Posterior cingulate gyrus (tissue), 11 donors: Measurements from ENCODE around the gene YPEL1.
"Not testable (repeated sequence)": the region's sequence is repeated elsewhere in the genome, so short reads cannot be mapped to it uniquely, and the experiment has no call there.

Source experiments
- DNase-seq, 10 donors: peaks; one replicate each; pipeline versions ENCODE4 v3.0.0 to v3.0.0-alpha.2; 2020 to 2021; ENCODE audit warnings: mixed read lengths in 3 of 10
- intact Hi-C: fragments of 100-400 bp; cut with DNase I; formaldehyde crosslinking; loops from one replicate; pipeline ENCODE4 v1.15.1; 2023

The YPEL1 gene

DNA sequence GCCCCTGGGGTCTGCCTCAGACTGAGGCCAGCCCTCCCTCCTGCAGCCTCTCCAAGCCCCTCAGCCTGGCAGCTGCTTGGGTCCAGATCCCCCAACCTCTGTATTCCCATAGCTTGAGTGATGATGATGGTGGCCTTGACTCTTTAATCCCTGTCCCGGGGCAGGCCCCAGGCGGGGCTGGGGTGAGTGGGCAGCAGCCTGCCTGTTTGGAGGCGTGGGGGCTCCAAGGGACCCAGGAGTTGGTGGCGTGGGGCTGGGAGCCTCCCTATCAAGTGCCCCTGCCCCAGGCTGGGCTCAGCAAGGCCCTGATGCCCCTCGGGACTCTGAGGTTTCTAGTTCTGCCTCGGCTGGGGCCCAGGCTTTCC lies 47.3 kb downstream of the YPEL1 start:
- intact Hi-C loops: no loop called here
- DNase-seq: peak in 1 of 10 donors; percentile 81

DNA sequence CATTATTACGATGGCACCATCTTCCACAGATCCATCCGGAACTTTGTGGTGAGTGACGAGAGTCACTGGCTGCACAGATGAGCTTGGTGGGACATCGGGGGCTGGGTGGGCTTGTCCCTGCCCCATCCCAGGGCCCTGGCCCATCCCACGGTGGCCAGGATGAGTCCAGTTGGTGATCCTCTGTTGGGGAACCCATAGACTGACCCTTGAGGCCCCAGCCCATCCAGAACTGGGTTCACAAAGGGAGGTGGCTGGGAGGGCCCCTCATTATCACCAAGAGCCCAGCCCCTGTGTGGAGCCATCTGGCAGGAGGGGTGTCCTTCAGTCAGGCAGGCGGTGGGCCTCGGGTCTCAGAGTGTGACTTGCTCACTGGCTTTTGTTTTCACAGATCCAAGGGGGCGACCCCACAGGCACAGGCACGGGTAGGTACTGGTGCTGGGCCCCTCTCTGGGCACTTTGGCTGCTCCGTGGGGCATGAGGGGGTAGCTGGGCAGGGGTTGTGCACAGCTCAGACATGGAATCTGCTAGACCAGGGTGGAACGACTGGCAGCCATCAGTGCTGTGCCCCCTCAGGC lies 47.8 kb downstream of the YPEL1 start:
- intact Hi-C loops: no loop called here
- DNase-seq: peak in 2 of 10 donors; percentile 42 to 83

DNA sequence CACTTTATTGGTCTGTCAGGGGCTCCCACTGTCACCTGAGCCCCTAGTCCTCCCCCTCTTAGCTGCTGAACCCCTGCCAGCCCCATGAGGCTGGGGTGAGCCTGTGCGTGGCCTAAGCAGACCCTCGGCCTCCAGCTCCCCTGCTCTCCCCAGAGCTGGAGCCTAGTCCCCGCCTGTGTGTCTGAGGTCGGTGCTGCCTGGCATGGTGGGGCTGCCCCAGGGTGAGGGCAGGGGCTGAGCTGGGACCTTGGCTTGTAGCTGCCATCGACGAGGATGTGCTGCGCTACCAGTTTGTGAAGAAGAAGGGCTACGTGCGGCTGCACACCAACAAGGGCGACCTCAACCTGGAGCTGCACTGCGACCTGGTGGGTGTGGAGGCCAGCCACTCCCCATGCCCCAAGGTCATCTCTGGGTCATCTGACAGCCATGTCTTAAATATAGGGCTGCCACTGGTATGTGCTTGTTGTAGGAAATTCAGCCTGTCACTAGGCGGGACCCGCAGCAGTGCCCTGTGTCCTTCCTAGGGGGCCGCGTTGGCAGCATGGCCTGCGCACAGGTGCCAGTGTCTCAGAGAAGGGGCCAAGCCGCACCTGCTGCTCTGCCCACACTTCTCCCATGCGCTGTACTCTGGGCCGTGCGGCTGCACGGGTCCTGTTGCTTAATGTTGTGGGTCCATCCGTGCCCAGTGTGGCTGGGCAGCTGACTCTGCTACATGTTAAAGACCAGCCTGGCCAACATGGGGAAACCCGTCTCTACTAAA lies 48.8 kb downstream of the YPEL1 start:
- no peak for DNase-seq
- intact Hi-C loops: no loop called here

DNA sequence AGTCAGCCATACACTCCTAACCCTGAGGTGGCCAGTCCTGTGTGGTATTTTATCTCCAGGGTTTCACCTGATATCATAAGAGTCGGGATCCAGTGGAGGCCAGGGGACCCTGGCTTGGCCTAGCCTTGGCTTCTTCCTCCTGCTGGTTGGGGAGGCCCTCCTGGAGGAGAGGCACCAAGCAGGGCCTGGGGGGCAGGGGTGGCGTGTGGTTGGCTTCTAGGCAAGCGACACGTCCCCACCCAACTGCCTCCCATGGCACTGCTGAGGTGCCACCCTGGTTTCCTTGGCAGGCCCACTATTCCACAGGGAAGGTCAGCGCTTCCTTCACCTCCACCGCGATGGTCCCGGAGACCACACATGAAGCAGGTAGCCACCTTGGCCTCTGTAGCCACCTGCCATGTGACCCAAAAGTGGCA lies 49.4 kb downstream of the YPEL1 start:
- intact Hi-C loops: no loop called here
- no peak for DNase-seq

DNA sequence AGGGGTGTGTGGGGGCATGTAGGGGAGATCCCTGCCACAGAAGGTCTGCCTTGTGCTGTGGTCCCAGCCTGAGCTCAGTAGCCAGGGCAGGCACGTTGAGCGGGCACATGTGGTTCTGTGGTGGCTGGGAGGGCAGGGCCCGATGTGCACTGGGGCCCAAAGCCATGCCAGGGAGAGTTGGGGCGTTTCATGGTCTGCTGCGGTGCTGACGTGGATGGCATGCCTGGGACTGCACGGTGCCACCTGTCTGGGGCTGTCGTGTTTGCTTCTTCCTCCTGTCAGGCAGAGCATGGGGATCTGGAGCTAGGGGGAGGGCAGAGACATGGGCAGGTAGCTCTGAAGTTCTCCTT lies 50.5 kb downstream of the YPEL1 start:
- DNase-seq: no peak
- intact Hi-C loops: no loop called here

DNA sequence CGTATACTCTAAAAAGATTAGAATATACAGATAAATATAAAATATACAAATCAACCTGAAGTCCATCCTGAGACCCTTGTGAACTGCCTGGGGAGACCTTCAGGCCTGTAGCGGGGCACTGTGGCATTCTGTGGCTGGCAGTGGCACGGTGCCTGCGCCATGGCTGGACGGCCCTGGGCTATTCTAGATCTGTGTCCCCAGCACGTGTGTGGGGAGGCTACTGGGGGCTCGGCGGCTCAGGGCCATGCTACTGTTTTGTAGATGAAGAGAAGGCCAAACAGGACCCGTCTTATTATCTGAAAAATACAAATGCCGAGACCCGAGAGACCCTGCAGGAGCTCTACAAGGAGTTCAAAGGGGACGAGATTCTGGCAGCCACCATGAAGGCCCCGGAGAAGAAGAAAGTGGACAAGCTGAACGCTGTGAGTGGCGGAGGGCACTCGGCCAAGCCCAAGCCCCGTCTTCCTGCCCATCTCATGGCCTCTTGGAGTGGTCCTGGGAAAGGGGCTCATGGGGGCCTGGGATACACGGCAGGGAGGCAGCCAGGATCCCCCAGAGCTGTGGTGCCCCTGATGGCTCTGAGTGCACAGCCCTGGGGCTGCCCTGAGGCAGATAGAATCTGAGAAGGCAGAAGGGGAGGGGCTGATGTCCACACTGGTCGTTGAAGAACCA lies 51.0 kb downstream of the YPEL1 start:
- intact Hi-C loops: no loop called here
- DNase-seq: peak in 1 of 10 donors; percentile 64

DNA sequence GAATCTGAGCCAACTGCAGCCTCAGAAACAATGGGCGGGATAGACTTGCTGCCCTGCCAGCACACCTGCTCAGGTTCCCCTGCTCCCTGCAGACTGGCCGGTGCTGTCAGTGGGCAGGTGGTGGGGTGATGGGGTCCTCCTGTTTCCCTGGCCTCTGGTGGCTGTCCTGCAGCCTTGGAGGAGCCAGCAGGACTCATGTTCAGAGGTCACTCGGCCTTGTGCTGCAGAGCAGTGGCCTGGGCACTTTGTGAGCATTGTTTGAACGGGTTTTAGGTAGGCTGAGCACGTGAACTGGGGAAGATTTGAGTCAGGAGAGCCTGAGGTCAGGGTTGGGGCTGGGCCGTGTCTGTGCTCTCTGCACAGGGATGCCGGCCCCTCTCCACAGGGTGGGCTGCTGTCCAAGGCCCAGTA lies 52.2 kb downstream of the YPEL1 start:
- DNase-seq: peak in 2 of 10 donors; percentile 37 to 64
- intact Hi-C loops: no loop called here

DNA sequence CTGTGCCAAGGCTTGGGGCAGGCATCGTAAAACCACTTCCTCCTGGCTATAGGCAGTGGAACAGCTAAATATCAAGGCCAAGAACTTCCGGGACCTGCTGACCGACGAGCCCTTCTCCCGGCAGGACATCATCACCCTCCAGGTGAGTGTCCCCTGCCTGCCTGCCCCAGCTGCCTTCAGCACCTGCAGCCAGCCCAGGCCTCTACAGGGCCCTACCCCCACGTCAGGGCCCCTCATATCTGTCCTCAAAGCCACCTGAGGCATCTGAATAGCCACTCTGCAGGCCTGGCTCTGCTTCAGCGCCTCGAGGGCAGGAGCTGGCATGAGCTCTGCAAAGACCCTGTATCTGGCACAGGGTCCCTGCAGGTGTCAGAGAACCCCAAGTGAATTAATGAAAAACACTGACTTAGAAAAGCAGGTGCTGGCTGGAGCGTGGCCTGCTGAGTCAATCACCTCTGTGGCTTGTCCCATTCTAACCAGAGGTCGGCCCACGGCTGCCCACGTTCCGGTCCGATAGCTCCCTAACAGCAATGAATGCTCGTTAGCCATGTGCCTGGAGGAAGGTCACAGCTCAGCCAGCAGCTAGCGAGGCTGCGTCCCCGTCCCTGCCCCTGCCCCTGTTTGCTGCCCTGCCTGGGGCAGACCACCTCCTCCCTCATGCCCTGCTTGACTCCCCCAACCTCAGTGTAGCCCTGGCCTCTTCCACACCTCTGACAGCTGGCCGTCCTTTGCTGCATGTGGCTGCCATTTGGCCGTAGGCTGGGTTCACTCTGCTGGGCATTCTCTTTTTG lies 53.0 kb downstream of the YPEL1 start:
- peak in 1 of 10 donors; percentile 79 for DNase-seq
- intact Hi-C loops: no loop called here

DNA sequence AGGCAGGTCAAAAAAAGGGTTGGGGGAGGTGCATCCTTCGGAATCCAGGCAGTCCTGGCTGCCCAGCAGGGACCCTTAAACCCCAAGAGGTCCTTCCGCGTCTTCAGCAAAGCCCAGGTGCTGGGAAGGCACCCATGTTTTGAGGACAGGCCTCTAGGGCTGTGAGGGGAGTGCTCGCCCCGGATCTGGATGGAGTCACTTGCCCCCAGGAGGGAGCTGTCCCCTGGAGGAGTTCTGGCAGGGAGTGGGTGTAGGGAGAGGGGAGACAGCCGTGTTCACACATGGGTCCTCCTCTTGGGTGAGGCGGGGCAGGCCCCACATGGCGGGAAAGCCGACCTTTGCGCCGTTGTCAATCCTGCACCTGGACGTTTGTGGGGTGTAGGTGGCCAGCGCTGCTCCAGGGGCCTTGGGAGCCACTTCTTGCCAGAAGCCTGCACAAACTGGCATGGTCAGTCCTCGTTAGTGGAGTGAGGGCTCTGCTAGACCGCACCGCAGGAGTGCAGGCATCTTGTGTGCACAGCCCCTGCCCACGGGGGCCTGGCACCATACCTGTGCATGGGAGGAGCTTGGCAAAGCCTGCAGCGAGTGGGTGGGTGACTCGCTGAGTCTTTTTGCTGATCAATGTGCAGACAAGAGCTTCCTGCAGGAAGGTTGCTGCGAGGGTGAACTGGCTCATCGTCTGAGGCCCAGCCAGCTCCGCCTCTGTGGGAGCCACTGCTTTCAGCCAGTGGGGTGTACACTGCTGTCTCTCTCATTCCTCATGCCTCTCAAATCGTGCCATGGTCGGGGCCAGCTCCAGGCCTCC lies 53.8 kb downstream of the YPEL1 start:
- intact Hi-C loops: no loop called here
- no peak for DNase-seq

DNA sequence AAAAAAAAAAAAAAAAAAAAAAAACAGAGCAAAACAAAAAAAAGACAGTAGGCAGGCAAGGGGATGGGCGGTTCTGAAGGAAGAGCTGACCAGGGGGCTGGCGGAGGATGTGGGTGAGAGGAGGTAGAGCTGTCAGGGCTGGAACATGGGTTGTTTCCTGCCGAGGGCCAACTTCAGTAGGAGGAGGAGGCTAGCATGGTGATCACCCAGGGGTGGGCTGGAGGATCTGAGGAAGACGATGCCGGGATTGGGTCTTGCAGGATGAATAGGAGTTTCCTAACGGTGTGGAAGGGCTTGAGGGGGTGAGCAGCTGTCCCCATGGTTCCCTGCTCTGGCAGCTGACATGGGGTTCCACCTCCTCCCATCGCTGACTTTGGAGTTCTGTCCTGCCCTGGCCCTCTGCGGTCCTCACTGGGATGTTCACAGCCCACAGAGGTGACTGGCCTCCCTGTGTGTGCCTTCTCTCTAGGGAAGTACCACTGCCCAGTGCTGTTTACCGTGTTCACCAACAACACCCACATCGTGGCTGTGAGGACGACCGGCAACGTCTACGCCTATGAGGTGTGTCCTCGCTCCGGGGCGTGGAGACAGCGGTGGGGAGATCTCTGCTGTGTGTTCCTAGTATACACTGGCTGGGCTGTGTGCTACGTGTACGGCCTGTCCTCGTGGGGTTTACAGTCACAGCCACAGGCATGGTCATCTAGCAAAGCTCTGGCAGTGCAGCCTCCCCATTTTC lies 54.6 kb downstream of the YPEL1 start:
- intact Hi-C loops: no loop called here
- no peak for DNase-seq

DNA sequence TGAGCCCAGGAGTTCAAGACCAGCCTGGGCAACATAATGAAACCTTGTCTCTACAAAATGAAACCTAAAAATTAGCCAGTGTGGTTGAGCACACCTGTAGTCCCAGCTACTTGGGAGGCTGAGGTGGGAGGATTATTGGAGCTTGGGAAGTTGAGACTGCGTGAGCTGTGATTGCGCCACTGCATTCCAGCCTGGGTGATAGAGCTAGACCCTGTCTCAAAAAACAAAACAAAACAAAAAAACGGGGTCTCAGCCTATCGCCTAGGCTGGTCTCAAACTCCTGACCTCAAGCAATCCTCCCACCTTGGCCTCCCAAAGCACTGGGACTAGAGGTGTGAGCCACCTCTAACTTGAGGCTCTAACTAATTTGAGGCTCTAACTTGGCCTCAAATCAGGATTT lies 56.2 kb downstream of the YPEL1 start:
- intact Hi-C loops: no loop called here

DNA sequence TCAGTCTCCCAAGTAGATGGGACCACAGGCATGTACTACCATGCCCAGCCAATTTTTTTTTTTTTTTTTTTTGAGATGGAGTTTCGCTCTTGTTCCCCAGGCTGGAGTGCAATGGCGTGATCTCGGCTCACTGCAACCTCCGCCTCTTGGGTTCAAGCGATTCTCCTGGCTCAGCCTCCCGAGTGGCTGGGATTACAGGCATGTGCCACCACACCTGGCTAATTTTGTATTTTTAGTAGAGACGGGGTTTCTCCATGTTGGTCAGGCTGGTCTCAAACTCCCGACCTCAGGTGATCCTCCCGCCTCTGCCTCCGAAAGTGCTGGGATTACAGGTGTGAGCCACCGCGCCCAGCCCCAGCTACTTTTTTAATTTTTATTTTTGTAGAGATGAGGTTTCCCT lies 56.8 kb downstream of the YPEL1 start:
- intact Hi-C loops, DNase-seq: not testable (repeated sequence)

More for the DNA sequence above, 56.2 kb downstream of the YPEL1 start:
- no peak for DNase-seq

DNA sequence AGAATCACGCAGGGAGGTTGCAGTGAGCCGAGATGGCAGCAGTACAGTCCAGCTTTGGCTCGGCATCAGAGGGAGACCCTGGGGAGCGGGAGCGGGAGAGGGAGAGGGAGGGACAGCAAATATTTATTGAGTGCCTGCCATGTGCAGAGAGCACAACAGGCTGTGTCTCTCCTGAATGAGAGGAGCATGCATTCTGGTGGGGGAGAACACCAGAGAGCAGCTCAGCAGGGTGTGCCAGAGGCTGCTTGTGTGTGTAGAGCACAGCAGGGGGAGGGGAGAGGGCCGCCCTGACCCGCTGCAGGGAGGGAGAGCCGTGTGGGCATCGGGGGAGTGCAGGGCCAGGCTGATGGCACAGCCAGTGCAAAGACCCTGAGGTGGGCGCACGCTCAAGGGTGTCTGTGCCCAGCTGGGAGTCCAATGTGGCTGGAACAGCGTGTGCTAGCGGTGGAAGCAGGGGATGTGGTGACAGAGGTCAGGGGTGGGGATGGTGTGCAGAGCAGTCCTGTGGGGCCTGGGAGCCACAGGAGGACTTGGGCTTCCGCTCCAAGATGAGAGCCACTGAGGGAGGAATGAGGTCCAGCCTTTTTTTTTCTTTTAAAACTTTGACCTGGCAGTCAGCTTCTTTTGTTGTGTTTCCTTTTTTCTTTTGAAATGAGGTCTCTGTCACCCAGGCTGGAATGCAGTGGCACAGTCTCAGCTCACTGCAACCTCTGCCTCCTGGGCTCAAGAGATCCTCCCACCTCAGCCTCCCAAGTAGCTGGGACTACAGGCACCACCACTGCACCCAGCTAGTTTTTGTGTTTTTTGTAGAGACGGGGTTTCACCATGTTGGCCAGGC lies 57.8 kb downstream of the YPEL1 start:
- no peak for DNase-seq
- intact Hi-C loops: no loop called here

DNA sequence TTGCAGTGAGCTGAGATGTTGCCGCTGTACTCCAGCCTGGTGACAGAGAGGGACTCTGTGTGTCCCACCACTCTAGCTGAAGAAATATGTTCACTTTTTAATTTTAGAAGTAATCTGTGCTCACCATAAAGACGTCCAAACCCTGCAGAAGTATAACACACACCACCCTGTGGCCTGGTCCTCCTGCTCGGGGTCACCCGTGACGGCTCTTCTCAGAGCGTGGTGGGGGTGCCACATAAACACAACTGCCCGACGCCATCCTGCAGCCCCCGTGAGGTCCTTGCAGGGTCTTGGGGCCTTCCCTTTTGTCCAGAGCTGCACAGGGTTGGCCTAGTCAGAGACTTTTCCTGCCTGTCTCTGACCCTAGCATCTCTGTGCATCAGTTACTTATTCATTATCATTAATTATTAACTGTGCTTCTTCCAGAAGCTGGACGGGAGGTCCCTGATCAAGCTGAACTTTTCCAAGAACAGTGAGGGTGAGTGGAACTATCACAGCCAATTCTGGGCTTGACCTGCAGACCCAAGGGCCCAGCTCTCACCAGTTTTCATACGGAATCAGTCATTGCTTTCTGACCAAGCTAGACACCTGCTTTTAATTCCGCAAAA lies 60.9 kb downstream of the YPEL1 start:
- intact Hi-C loops: no loop called here
- DNase-seq: no peak

DNA sequence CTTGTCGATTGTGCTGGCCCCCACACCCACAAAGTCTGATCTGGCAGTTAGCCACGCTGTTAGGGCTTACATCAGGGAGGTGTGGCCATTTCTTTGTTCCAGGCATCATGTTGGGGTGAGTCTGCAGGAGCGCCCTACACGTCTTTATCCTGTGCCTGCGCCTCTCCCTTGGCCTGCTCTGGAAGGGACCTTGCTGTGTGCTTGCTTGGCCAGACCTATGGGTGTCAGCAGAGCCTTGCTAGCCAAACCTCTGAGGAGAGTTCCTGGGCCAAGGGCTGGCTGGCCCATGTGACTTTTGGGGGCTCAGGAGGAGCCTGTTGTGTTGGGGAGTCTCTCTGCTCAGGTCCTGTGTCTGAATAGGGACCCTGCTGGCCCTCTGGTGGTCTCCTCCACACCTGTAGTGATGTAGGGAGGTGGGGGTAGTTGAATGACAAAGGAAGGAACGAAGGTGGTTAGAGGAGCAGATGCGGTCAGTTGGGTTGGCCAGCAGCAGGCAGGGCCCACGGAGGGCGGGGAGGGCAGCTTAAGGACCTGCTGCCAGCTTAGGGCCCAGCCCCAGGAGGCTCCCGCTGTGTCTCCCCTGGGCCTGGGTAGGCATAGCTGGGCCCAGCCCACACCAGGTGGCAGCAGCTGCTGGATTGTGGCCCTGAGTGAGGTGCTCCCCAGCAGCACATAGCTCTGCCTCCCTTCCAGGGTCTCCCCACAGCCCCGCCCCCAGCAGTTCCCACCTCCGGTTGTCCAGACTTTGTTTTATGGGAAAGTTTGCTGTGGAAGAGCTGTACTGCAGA lies 61.9 kb downstream of the YPEL1 start:
- DNase-seq: no peak
- intact Hi-C loops: no loop called here

DNA sequence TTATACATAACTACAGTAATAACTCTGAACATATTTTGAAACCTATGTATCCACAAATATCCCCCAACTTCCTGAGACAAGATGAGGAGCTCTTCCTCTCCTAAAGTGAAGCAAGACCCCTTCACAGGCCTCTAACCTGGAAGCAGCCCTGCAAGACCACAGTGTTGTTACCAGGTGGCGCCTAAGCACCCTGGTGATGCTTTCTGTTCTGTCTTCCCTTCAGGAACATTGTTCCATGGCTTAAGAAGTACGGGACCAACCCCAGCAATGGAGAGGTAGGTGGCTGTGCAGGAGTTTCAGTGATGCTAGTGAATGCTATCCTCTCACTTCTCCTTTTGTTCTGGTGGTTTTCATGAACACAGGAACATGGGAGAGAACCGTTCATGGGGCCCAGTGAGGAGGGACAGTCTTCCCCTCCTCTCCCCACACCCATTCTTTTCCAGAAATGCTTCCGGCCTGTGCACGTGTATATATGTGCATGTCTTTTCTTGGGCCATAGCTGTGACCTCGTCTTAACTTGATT lies 63.4 kb downstream of the YPEL1 start:
- DNase-seq: no peak
- intact Hi-C loops: no loop called here

DNA sequence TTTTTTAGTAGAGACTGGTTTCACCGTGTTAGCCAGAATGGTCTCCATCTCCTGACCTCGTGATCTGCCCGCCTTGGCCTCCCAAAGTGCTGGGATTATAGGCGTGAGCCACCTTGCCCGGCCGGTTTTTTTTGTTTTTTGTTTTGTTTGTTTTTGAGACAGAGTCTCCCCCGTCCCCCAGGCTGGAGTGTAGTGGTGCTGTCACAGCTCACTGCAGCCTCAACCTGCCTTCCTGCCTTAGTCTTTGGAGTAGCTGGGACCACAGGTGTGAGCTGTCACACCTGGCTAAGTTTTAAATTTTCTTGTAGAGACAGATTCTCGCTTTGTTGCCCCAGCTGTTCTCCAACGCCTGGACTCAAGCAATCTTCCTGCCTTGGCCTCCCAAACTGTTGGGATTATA lies 66.6 kb downstream of the YPEL1 start:
- intact Hi-C loops: no loop called here
- DNase-seq: no peak
